ENCODE data around the gene SLC15A1. TPM values are rescaled to one million over a fixed set of nuclear protein-coding genes. Genes with fewer than 3 reads are reported as not detected.

SLC15A1 gene
- total and polyA plus RNA-seq, 2 experiments from 2014 or later = not detected

GRCh38 chr13:98672947-98673613, 79.4 kb downstream of the SLC15A1 start:
- Histone ChIP-seq H3K4me3 (no peak overlapping the region), H3K27me3 (no peaks in the 10 kb centered on the region), H3K9me3 (ENCODE audit: low read depth) (no peaks in the 10 kb centered on the region), H3K4me1 (ENCODE audit: low read depth) (no peaks in the 10 kb centered on the region), H3K36me3 (no peaks in the 10 kb centered on the region), H3K27ac (no peak overlapping the region)
- TF ChIP-seq CTCF (IDR thresholded peaks at IDR 0.05; ENCODE audit: low read depth, low read length) = peak; percentile 90
- DNase-seq (ENCODE audit: low read depth in 1 of 2, low spot score in 1 of 2) = peak; percentile 79 to 83

GRCh38 chr13:98668155-98668554, 84.3 kb downstream of the SLC15A1 start:
- H3K27ac ChIP-seq = no peak overlapping the region
- no peaks in the 10 kb centered on the region for H3K27me3 ChIP-seq
- H3K9me3 ChIP-seq (ENCODE audit: low read depth) = no peaks in the 10 kb centered on the region
- no peak for DNase-seq (ENCODE audit: low read depth in 1 of 2, low spot score in 1 of 2)
- TF ChIP-seq CTCF (IDR thresholded peaks at IDR 0.05; ENCODE audit: low read depth, low read length) = no peak
- no peaks in the 10 kb centered on the region for H3K36me3 ChIP-seq
- H3K4me1 ChIP-seq (ENCODE audit: low read depth) = no peaks in the 10 kb centered on the region
- no peak overlapping the region for H3K4me3 ChIP-seq

- no peak for DNase-seq (ENCODE audit: low read depth in 1 of 2, low spot score in 1 of 2)
- Histone ChIP-seq H3K9me3 (ENCODE audit: low read depth) (no peaks in the 10 kb centered on the region), H3K27me3 (no peaks in the 10 kb centered on the region), H3K4me3 (no peak overlapping the region), H3K36me3 (no peaks in the 10 kb centered on the region), H3K27ac (no peak overlapping the region), H3K4me1 (ENCODE audit: low read depth) (no peaks in the 10 kb centered on the region)
- TF ChIP-seq CTCF (IDR thresholded peaks at IDR 0.05; ENCODE audit: low read depth, low read length) = no peak
Measured at GRCh38 chr13:98665638-98665995, 86.9 kb downstream of the SLC15A1 start.

GRCh38 chr13:98664924-98665637, 87.4 kb downstream of the SLC15A1 start:
- no peak for DNase-seq (ENCODE audit: low read depth in 1 of 2, low spot score in 1 of 2)
- Histone ChIP-seq H3K36me3 (no peaks in the 10 kb centered on the region), H3K27ac (no peak overlapping the region), H3K9me3 (ENCODE audit: low read depth) (no peaks in the 10 kb centered on the region), H3K4me1 (ENCODE audit: low read depth) (no peaks in the 10 kb centered on the region), H3K4me3 (no peak overlapping the region), H3K27me3 (no peaks in the 10 kb centered on the region)
- no peak for TF ChIP-seq CTCF (IDR thresholded peaks at IDR 0.05; ENCODE audit: low read depth, low read length)

GRCh38 chr13:98664510-98664909, 88.0 kb downstream of the SLC15A1 start:
- no peak for DNase-seq (ENCODE audit: low read depth in 1 of 2, low spot score in 1 of 2)
- no peak overlapping the region for H3K27ac ChIP-seq
- no peaks in the 10 kb centered on the region for H3K4me1 ChIP-seq (ENCODE audit: low read depth)
- no peak for TF ChIP-seq CTCF (IDR thresholded peaks at IDR 0.05; ENCODE audit: low read depth, low read length)
- no peaks in the 10 kb centered on the region for H3K36me3 ChIP-seq
- H3K4me3 ChIP-seq = no peak overlapping the region
- no peaks in the 10 kb centered on the region for H3K9me3 ChIP-seq (ENCODE audit: low read depth)
- no peaks in the 10 kb centered on the region for H3K27me3 ChIP-seq

Measured in cardiac muscle cell (in vitro differentiated cells and primary cell).